HCT116 (cell line): ENCODE data around the gene FAM13C. TPM values are rescaled to one million over a fixed set of nuclear protein-coding genes. Genes with fewer than 3 reads are reported as not detected.

Source experiments
- ATAC-seq: fragments of 200-7000 bp; cut with Tn5 transposase; 2 replicates; pipeline ENCODE4 v1.9.1; 2020; ENCODE audit warnings: mild to moderate bottlenecking, moderate library complexity
- Bru-seq: library from RNA; stranded (reverse); fragments of 400-500 nt; gene quantifications from one replicate; lab custom pipeline; 2021; lab: Mats Ljungman, UMichigan
- BruChase-seq, 2 experiments: library from RNA; stranded (reverse); fragments of 400-500 nt; gene quantifications; one replicate each; lab custom pipeline; 2021; lab: Mats Ljungman, UMichigan
- BruUV-seq: library from RNA; stranded (reverse); fragments of 400-500 nt; replicated peaks from 2 replicates; lab custom pipeline; 2021; lab: Mats Ljungman, UMichigan
- CTCF ChIA-PET: fragments of 300-600 bp; sonication (Branson Sonifier 250); formaldehyde crosslinking; loops from one replicate; lab custom pipeline; 2021; ENCODE audit warnings: antibody characterized with exemption; lab: Charles Lee
- POLR2A ChIA-PET: fragments of 300-600, 350-600 bp; sonication (Branson Sonifier 250); formaldehyde crosslinking; loops from one replicate; lab custom pipeline; 2021; ENCODE audit warnings: antibody characterized with exemption; lab: Charles Lee
- RAD21 ChIA-PET, 2 experiments: fragments of 300-600 bp; sonication (Branson Sonifier 250); formaldehyde crosslinking; loops; one replicate each; lab custom pipeline; 2023; ENCODE audit warnings: low total read pairs in 2 of 2; ENCODE audit not compliant: uncharacterized antibody in 2 of 2, unreplicated experiment in 2 of 2, low non-redundant PET in 1 of 2; lab: Charles Lee
- DNase-seq: peaks from one replicate; pipeline ENCODE4 v3.0.0-alpha.2; 2010; ENCODE audit warnings: low read depth, low spot score
- H2AFZ ChIP-seq: fragments of 200-600 bp; shearing (Covaris generic), sonication (generic); 2 replicates; pipeline ENCODE4 v1.6.1; 2017; ENCODE audit warnings: low read depth, mixed run types, mixed read lengths, antibody characterized with exemption, low read length; ENCODE audit not compliant: poor library complexity, severe bottlenecking
- H3K27ac ChIP-seq: 2 replicates; pipeline ENCODE4 v1.5.1; 2012; ENCODE audit warnings: low read depth, low read length
- H3K27me3 ChIP-seq: fragments of 200-600 bp; sonication (generic); 2 replicates; pipeline ENCODE4 v1.6.1; 2016; ENCODE audit warnings: mixed run types, low read length, mixed read lengths; ENCODE audit not compliant: insufficient read depth
- H3K36me3 ChIP-seq, 2 experiments: fragments of 200-500 bp in 1 of 2; fragments of 200-600 bp in 1 of 2; sonication (Bioruptor generic) in 1 of 2; sonication (generic) in 1 of 2; 2 replicates each; pipeline versions ENCODE4 v1.5.1 to v1.6.1; 2014 to 2016; ENCODE audit warnings: low read length in 2 of 2, inconsistent platforms in 1 of 2, mixed read lengths in 1 of 2, mixed run types in 1 of 2; ENCODE audit not compliant: insufficient read depth in 2 of 2, control insufficient read depth in 1 of 2
- H3K4me1 ChIP-seq, 2 experiments: fragments of 200-600 bp in 1 of 2; sonication (generic) in 1 of 2; 2 replicates each; pipeline versions ENCODE4 v1.5.1 to v1.6.1; 2012 to 2017; ENCODE audit warnings: low read length in 2 of 2, inconsistent platforms in 1 of 2, mild to moderate bottlenecking in 1 of 2, mixed read lengths in 1 of 2, mixed run types in 1 of 2, moderate library complexity in 1 of 2; ENCODE audit not compliant: insufficient read depth in 2 of 2, control insufficient read depth in 1 of 2
- H3K4me2 ChIP-seq: fragments of 200-600 bp; sonication (generic); 2 replicates; pipeline ENCODE4 v1.6.1; 2017; ENCODE audit warnings: mixed run types, low read length, mixed read lengths
- H3K4me3 ChIP-seq, 2 experiments: fragments of 200-600 bp in 1 of 2; sonication (generic) in 1 of 2; replicated peaks in 1 of 2; 2 replicates each; pipeline ENCODE4 v1.5.1; 2011 to 2016; ENCODE audit warnings: low read length in 2 of 2, control low read depth in 1 of 2, low read depth in 1 of 2, mild to moderate bottlenecking in 1 of 2, mixed read lengths in 1 of 2, mixed run types in 1 of 2
- H3K79me2 ChIP-seq: fragments of 200-600 bp; sonication (generic); 2 replicates; pipeline ENCODE4 v1.6.1; 2017; ENCODE audit warnings: mild to moderate bottlenecking, mixed run types, low read length, moderate library complexity, mixed read lengths; ENCODE audit not compliant: insufficient read depth
- H3K9ac ChIP-seq: fragments of 200-600 bp; sonication (generic); 2 replicates; pipeline ENCODE4 v1.6.1; 2016; ENCODE audit warnings: low read length, mixed read lengths
- H3K9me2 ChIP-seq: fragments of 200-600 bp; sonication (generic), shearing (Covaris generic); 2 replicates; pipeline ENCODE4 v1.6.1; 2017; ENCODE audit warnings: mixed run types, mild to moderate bottlenecking, moderate library complexity; ENCODE audit not compliant: insufficient read depth
- H3K9me3 ChIP-seq, 2 experiments: fragments of 200-500 bp in 1 of 2; fragments of 200-600 bp in 1 of 2; sonication (Bioruptor generic) in 1 of 2; sonication (generic) in 1 of 2; 2 replicates each; pipeline ENCODE4 v1.6.1; 2014 to 2017; ENCODE audit warnings: low read length in 2 of 2, mixed read lengths in 2 of 2, inconsistent platforms in 1 of 2, low read depth in 1 of 2, mild to moderate bottlenecking in 1 of 2, mixed run types in 1 of 2, moderate library complexity in 1 of 2; ENCODE audit not compliant: control insufficient read depth in 1 of 2, insufficient read depth in 1 of 2
- H4K20me1 ChIP-seq: fragments of 200-600 bp; sonication (generic), shearing (Covaris generic); 2 replicates; pipeline ENCODE4 v1.6.1; 2017; ENCODE audit warnings: mixed run types, mild to moderate bottlenecking, moderate library complexity; ENCODE audit not compliant: insufficient read depth
- CBX3 ChIP-seq: IDR thresholded peaks from 2 replicates; pipeline ENCODE4 v1.6.1; 2012; ENCODE audit warnings: low read depth
- CEBPB ChIP-seq: IDR thresholded peaks from 2 replicates; pipeline ENCODE4 v1.6.1; 2012; ENCODE audit warnings: low read depth
- EGR1 ChIP-seq: IDR thresholded peaks from 2 replicates; pipeline ENCODE4 v1.6.1; 2012; ENCODE audit warnings: low read depth
- ELF1 ChIP-seq: IDR thresholded peaks from 2 replicates; pipeline ENCODE4 v1.6.1; 2012; ENCODE audit warnings: low read depth, borderline replicate concordance
- EZH2 ChIP-seq: fragments of 200-600 bp; sonication (generic); IDR thresholded peaks from 2 replicates; pipeline ENCODE4 v1.6.1; 2017; ENCODE audit warnings: antibody characterized with exemption, mixed run types
- EZH2phosphoT487 ChIP-seq: fragments of 200-600 bp; IDR thresholded peaks from 2 replicates; pipeline ENCODE4 v1.6.1; 2018; ENCODE audit warnings: antibody characterized with exemption, borderline replicate concordance
- FOSL1 ChIP-seq: IDR thresholded peaks from 2 replicates; pipeline ENCODE4 v1.6.1; 2012; ENCODE audit warnings: low read depth
- JUND ChIP-seq: IDR thresholded peaks from 2 replicates; pipeline ENCODE4 v1.6.1; 2012
- POLR2A ChIP-seq: IDR thresholded peaks from 2 replicates; pipeline ENCODE4 v1.7.0; 2011; ENCODE audit warnings: borderline replicate concordance; ENCODE audit not compliant: insufficient read depth, insufficient read length; ENCODE audit errors: extremely low read depth
- RAD21 ChIP-seq: IDR thresholded peaks from 2 replicates; pipeline ENCODE4 v1.6.1; 2012; ENCODE audit warnings: low read depth, mild to moderate bottlenecking
- SIN3A ChIP-seq: IDR thresholded peaks from 2 replicates; pipeline ENCODE4 v1.6.1; 2012; ENCODE audit warnings: low read depth
- SP1 ChIP-seq: IDR thresholded peaks from 2 replicates; pipeline ENCODE4 v1.6.1; 2012; ENCODE audit warnings: low read depth
- SRF ChIP-seq: IDR thresholded peaks from 2 replicates; pipeline ENCODE4 v1.6.1; 2012; ENCODE audit warnings: low read depth
- TCF7L2 ChIP-seq: IDR thresholded peaks from 2 replicates; pipeline ENCODE4 v1.7.0; 2011; ENCODE audit warnings: borderline replicate concordance, inconsistent platforms; ENCODE audit not compliant: insufficient read depth, insufficient read length; ENCODE audit errors: extremely low read depth
- ZFX ChIP-seq: fragments of 450-650 bp; IDR thresholded peaks from 2 replicates; pipeline ENCODE4 v1.6.1; 2017
- ZNF274 ChIP-seq: fragments of 200-500 bp; sonication (Bioruptor generic); IDR thresholded peaks from 2 replicates; pipeline ENCODE4 v1.6.1; 2014; ENCODE audit warnings: mild to moderate bottlenecking, low read depth, low read length, inconsistent platforms
- intact Hi-C: fragments of 100-400 bp; cut with micrococcal nuclease; formaldehyde crosslinking; loops from 2 replicates; pipeline ENCODE4 v1.10.0; 2022
- long read RNA-seq: library from polyadenylated mRNA; unstranded; transcript quantifications from one replicate; pipeline ENCODE4 v2.0.0, GENCODE V29; 2021; ENCODE audit not compliant: unreplicated experiment
- polyA plus RNA-seq: library from polyadenylated mRNA; unstranded; fragments of >200 nt; gene quantifications from 2 replicates; pipeline ENCODE4 v1.2.1, GENCODE V29; 2012; ENCODE audit warnings: missing spikeins
- total RNA-seq: library from RNA; stranded (reverse); gene quantifications from one replicate; pipeline ENCODE4 v1.2.1, GENCODE V29; 2021; ENCODE audit not compliant: unreplicated experiment
- TF ChIP-seq, protein P1 (sequence below): IDR thresholded peaks from 2 replicates; pipeline ENCODE4 v1.6.1; 2011; ENCODE audit warnings: mild to moderate bottlenecking, low read length, moderate library complexity; ENCODE audit not compliant: insufficient replicate concordance; ENCODE audit errors: extremely low read depth
- TF ChIP-seq, protein P2 (sequence below): IDR thresholded peaks from 2 replicates; pipeline ENCODE4 v1.6.1; 2012
- TF ChIP-seq, protein P3 (sequence below): IDR thresholded peaks from 2 replicates; pipeline ENCODE4 v1.6.1; 2012; ENCODE audit warnings: low read depth
- TF ChIP-seq, protein P4 (sequence below), 3 experiments: fragments of 200-600 bp in 1 of 3; sonication (generic) in 1 of 3; IDR thresholded peaks in 2 of 3; conservative IDR thresholded peaks in 1 of 3; 2 replicates each; pipeline ENCODE4 v1.5.1; 2012 to 2017; ENCODE audit warnings: low read depth in 2 of 3, low read length in 2 of 3, antibody characterized with exemption in 1 of 3, borderline replicate concordance in 1 of 3, control low read depth in 1 of 3, mild to moderate bottlenecking in 1 of 3, mixed read lengths in 1 of 3, mixed run types in 1 of 3, moderate library complexity in 1 of 3; ENCODE audit not compliant: insufficient read depth in 1 of 3

FAM13C gene
- 0.42 TPM for total RNA-seq
- not detected in 2 replicates for polyA plus RNA-seq
- Bru-seq, nascent RNA: percentile 6 among the genes with signal in this experiment
- BruChase-seq, experiment 1, labeled RNA remaining after a 6-hour chase: percentile 4 among the genes with signal in this experiment
- BruChase-seq, experiment 2, labeled RNA remaining after a 2-hour chase: percentile 6 among the genes with signal in this experiment
- long read RNA-seq: 0 reads

DNA sequence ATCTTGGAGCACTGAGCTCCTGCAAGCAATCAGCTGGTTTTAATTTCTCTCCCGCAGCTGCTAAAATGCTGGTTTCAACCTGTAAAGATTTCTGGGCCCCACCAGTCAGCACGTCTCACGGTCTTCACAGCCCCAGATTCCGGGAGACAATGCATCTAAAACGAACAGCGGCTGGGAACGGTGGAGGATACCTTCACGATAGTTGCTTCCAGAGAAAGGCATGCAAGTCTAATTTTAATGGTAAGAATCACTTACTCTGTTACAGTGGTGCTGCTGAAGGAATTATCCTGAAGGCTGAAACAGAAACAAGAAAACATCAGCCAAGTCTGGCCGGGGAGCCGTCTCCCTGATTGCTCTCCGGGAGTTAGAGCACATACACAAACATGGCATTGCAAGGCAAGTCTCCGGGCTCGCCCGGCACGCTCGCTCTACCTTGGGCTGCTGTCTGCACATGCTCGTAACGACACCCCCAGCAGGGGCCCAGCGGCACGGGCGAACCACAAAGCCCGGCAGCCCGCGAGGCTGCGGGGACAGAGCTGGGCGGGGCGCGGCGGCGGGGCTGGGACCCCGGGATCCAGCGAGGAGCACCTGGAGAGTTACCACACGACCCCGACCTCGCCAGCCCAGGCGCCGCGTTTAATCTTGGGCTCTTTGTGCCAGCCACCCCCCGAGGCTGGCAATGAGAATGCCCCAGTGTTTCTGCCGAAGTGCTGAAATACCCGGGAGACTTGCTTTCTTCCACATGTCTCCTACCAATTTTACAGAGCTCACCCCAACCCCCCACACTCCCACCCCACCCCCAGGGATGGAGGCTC, at the start of gene FAM13C:
TSS of gene FAM13C (minus strand) at position 406 of the 815 bp plus-strand sequence. CDS start at position 317, 89 bp downstream.
- Histone ChIP-seq H3K9me3 (no peaks in the 10 kb centered on the region), H3K9ac (no peak within 1 kb of the TSS), H3K4me3 (no peak within 1 kb of the TSS), H2AFZ (no peak within 1 kb of the TSS), H3K4me1 (no peaks in the 10 kb centered on the region), H3K27me3 (0 out of 2 replicates have a peak, but pooled peaks cover 5% of the 10 kb centered on the region), H3K79me2 (no peaks in the 10 kb centered on the region), H4K20me1 (no peaks in the 10 kb centered on the region), H3K9me2 (no peaks in the 10 kb centered on the region), H3K36me3 (no peaks in the 10 kb centered on the region), H3K27ac (no peak within 1 kb of the TSS), H3K4me2 (no peak within 1 kb of the TSS)
- POLR2A ChIA-PET: no interaction called here
- no peak for DNase-seq
- ATAC-seq: no peak
- intact Hi-C loops: no loop called here
- TF ChIP-seq SP1 (no peak), EZH2 (no peak), SIN3A (no peak), POLR2A (no peak), RAD21 (no peak), SRF (no peak), ZNF274 (no peak), EGR1 (no peak), CBX3 (no peak), FOSL1 (no peak), TCF7L2 (no peak), ELF1 (no peak), CEBPB (no peak), JUND (no peak), ZFX (no peak), EZH2phosphoT487 (no peak)
- TF ChIP-seq, protein P1, sequence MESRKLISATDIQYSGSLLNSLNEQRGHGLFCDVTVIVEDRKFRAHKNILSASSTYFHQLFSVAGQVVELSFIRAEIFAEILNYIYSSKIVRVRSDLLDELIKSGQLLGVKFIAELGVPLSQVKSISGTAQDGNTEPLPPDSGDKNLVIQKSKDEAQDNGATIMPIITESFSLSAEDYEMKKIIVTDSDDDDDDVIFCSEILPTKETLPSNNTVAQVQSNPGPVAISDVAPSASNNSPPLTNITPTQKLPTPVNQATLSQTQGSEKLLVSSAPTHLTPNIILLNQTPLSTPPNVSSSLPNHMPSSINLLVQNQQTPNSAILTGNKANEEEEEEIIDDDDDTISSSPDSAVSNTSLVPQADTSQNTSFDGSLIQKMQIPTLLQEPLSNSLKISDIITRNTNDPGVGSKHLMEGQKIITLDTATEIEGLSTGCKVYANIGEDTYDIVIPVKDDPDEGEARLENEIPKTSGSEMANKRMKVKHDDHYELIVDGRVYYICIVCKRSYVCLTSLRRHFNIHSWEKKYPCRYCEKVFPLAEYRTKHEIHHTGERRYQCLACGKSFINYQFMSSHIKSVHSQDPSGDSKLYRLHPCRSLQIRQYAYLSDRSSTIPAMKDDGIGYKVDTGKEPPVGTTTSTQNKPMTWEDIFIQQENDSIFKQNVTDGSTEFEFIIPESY: no peak
- TF ChIP-seq, protein P2, sequence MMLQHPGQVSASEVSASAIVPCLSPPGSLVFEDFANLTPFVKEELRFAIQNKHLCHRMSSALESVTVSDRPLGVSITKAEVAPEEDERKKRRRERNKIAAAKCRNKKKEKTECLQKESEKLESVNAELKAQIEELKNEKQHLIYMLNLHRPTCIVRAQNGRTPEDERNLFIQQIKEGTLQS: no peak
- TF ChIP-seq, protein P3, sequence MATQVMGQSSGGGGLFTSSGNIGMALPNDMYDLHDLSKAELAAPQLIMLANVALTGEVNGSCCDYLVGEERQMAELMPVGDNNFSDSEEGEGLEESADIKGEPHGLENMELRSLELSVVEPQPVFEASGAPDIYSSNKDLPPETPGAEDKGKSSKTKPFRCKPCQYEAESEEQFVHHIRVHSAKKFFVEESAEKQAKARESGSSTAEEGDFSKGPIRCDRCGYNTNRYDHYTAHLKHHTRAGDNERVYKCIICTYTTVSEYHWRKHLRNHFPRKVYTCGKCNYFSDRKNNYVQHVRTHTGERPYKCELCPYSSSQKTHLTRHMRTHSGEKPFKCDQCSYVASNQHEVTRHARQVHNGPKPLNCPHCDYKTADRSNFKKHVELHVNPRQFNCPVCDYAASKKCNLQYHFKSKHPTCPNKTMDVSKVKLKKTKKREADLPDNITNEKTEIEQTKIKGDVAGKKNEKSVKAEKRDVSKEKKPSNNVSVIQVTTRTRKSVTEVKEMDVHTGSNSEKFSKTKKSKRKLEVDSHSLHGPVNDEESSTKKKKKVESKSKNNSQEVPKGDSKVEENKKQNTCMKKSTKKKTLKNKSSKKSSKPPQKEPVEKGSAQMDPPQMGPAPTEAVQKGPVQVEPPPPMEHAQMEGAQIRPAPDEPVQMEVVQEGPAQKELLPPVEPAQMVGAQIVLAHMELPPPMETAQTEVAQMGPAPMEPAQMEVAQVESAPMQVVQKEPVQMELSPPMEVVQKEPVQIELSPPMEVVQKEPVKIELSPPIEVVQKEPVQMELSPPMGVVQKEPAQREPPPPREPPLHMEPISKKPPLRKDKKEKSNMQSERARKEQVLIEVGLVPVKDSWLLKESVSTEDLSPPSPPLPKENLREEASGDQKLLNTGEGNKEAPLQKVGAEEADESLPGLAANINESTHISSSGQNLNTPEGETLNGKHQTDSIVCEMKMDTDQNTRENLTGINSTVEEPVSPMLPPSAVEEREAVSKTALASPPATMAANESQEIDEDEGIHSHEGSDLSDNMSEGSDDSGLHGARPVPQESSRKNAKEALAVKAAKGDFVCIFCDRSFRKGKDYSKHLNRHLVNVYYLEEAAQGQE: no peak
- TF ChIP-seq, protein P4, sequence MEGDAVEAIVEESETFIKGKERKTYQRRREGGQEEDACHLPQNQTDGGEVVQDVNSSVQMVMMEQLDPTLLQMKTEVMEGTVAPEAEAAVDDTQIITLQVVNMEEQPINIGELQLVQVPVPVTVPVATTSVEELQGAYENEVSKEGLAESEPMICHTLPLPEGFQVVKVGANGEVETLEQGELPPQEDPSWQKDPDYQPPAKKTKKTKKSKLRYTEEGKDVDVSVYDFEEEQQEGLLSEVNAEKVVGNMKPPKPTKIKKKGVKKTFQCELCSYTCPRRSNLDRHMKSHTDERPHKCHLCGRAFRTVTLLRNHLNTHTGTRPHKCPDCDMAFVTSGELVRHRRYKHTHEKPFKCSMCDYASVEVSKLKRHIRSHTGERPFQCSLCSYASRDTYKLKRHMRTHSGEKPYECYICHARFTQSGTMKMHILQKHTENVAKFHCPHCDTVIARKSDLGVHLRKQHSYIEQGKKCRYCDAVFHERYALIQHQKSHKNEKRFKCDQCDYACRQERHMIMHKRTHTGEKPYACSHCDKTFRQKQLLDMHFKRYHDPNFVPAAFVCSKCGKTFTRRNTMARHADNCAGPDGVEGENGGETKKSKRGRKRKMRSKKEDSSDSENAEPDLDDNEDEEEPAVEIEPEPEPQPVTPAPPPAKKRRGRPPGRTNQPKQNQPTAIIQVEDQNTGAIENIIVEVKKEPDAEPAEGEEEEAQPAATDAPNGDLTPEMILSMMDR (IDR thresholded peaks at IDR 0.05 in 2 of 3, conservative IDR thresholded peaks at IDR 0.05 in 1 of 3; ENCODE audit: borderline replicate concordance in 1 of 3, insufficient read depth in 1 of 3, low read depth in 2 of 3, low read length in 2 of 3): no peak
- RAD21 ChIA-PET: no interaction called here
- BruUV-seq: no TSS peak
- CTCF ChIA-PET: no interaction called here
